ENCODE data around the gene TCOF1. TPM values are rescaled to one million over a fixed set of nuclear protein-coding genes. Genes with fewer than 3 reads are reported as not detected.

TCOF1 gene
- total RNA-seq, 2 donors from 2014 or later: 23.4 to 47.0 TPM

GRCh38 chr5:150408231-150408943, 50.9 kb downstream of the TCOF1 start:
- Histone ChIP-seq H3K9me3 (no peaks in the 10 kb centered on the region), H3K4me1 (ENCODE audit: control insufficient read depth in 1 of 2, low read depth in 2 of 2) (peaks cover 5 to 17% of the 10 kb centered on the region in 2 donors), H3K36me3 (no peaks in the 10 kb centered on the region), H3K4me3 (no peak overlapping the region), H3K27ac (no peak overlapping the region), H3K27me3 (replicated peaks; ENCODE audit: insufficient read depth) (no peaks in the 10 kb centered on the region)
- no peak for ATAC-seq (ENCODE audit: insufficient number of reproducible peaks, low FRiP score, low read depth)
- no peak for TF ChIP-seq CTCF (IDR thresholded peaks at IDR 0.05)
- no peak for DNase-seq (ENCODE audit: low spot score)

GRCh38 chr5:150409638-150410523, 52.4 kb downstream of the TCOF1 start:
- H3K27ac ChIP-seq: peak overlapping the region; percentile 86 to 91
- DNase-seq (ENCODE audit: low spot score) (peak; percentile 61), ATAC-seq (ENCODE audit: insufficient number of reproducible peaks, low FRiP score, low read depth) (peak; percentile 84)
- peak overlapping the region; percentile 72 for H3K4me3 ChIP-seq
- no peaks in the 10 kb centered on the region for H3K9me3 ChIP-seq
- peaks cover 5 to 22% of the 10 kb centered on the region in 2 donors for H3K4me1 ChIP-seq (ENCODE audit: control insufficient read depth in 1 of 2, low read depth in 2 of 2)
- no peaks in the 10 kb centered on the region for H3K36me3 ChIP-seq
- no peak for TF ChIP-seq CTCF (IDR thresholded peaks at IDR 0.05)
- H3K27me3 ChIP-seq (replicated peaks; ENCODE audit: insufficient read depth): no peaks in the 10 kb centered on the region

- DNase-seq (ENCODE audit: low spot score): peak; percentile 37
Observed at GRCh38 chr5:150410524-150411244, 53.2 kb downstream of the TCOF1 start.

GRCh38 chr5:150411245-150411979, 53.9 kb downstream of the TCOF1 start:
- no peak for TF ChIP-seq CTCF (IDR thresholded peaks at IDR 0.05)
- no peaks in the 10 kb centered on the region for H3K27me3 ChIP-seq (replicated peaks; ENCODE audit: insufficient read depth)
- H3K27ac ChIP-seq: peak overlapping the region; percentile 86 to 91
- no peaks in the 10 kb centered on the region for H3K9me3 ChIP-seq
- peaks cover 5 to 22% of the 10 kb centered on the region in 2 donors for H3K4me1 ChIP-seq (ENCODE audit: control insufficient read depth in 1 of 2, low read depth in 2 of 2)
- DNase-seq (ENCODE audit: low spot score) (peak; percentile 29), ATAC-seq (ENCODE audit: insufficient number of reproducible peaks, low FRiP score, low read depth) (no peak)
- H3K4me3 ChIP-seq: peak overlapping the region; percentile 72
- no peaks in the 10 kb centered on the region for H3K36me3 ChIP-seq

More at GRCh38 chr5:150410524-150411244, 53.2 kb downstream of the TCOF1 start:
- peaks cover 5 to 22% of the 10 kb centered on the region in 2 donors for H3K4me1 ChIP-seq (ENCODE audit: control insufficient read depth in 1 of 2, low read depth in 2 of 2)
- peak overlapping the region; percentile 72 for H3K4me3 ChIP-seq
- no peaks in the 10 kb centered on the region for H3K27me3 ChIP-seq (replicated peaks; ENCODE audit: insufficient read depth)
- no peaks in the 10 kb centered on the region for H3K36me3 ChIP-seq
- TF ChIP-seq CTCF (IDR thresholded peaks at IDR 0.05): no peak
- peak; percentile 61 for ATAC-seq (ENCODE audit: insufficient number of reproducible peaks, low FRiP score, low read depth)
- H3K9me3 ChIP-seq: no peaks in the 10 kb centered on the region
- peak overlapping the region; percentile 86 to 91 for H3K27ac ChIP-seq

Measured in thoracic aorta (tissue), 2 donors.